Activated CD4-positive, alpha-beta T cell treated with anti-CD3 and anti-CD28 coated beads, Interleukin-2, amount 50 U/mL, for 4 hours (primary cell): ENCODE results near the gene PRR35.

Experiments
- DNase-seq, 2 experiments: peaks; one replicate each; pipeline ENCODE4 v3.0.0-alpha.2; 2020

PRR35 gene

DNA sequence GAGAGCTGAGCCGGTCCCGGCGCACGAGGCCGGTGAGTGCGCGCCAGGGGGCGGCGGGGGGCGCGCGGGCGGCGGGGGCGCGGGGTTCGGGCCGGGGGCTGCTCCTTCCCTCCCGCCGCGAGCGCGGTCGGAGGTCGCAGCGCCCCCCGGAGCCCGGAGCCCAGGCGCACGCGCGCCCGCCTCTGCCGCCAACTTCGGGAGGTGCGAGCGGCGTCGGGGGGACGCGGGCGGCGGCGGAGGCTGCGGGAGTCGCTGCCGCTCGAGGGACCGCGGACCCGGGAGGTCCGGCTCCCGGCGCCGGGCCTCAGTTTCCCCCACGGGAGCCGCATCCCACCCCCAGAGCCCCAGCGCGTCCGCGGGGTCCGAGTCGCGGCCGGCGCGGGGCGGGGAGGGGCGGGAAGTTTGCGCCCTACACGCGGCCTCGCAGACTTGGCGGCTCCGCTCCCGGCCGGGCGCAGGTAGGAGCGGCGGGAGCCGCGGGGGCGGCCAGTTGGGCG, at the start of gene PRR35:
Gene PRR35 (plus strand): TSS at position 191 of the 497 bp plus-strand sequence. CDS start 2,901 bp downstream, outside the sequence.
- DNase-seq, result no peak

DNA sequence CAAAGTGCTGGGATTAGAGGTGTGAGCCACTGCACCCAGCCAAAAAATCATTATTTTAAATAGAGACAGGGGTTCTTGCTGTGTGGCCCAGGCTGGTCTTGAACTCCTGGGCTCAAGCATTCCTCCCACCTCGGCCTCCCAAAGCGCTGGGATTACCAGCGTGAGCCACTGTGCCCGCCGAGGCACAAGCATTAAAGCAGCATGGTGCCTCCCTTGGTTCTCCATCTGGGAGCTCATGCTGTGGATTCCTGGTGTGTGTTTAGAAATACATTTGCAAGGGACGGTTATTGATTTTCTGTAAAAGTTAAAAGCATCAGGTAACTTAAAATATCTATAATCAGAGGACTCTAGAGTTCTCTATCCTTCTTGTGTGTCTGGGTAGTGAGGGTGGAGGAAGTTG, 47.4 kb upstream of the PRR35 start:
- no peak for DNase-seq

DNA sequence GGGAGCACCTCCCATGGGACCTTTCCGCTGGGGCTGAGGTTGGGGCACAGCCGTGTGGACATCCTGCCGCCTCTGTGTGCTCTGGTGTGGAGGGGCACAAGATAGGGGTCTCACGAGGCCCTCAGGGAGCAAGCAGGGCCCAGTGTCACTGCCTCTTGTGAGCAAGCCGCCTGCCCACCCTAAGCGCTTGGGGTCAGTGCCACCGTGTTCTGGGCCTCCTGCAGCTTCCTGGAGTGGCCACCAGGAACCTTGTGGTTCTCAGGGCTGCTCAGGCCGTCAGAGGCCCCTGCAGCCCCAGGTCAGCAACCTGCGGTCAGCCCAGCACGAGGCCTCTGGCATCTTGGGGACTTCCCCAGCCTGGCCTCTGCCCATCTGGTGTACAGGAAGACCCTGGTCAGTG, 46.2 kb upstream of the PRR35 start:
- DNase-seq, result no peak

DNA sequence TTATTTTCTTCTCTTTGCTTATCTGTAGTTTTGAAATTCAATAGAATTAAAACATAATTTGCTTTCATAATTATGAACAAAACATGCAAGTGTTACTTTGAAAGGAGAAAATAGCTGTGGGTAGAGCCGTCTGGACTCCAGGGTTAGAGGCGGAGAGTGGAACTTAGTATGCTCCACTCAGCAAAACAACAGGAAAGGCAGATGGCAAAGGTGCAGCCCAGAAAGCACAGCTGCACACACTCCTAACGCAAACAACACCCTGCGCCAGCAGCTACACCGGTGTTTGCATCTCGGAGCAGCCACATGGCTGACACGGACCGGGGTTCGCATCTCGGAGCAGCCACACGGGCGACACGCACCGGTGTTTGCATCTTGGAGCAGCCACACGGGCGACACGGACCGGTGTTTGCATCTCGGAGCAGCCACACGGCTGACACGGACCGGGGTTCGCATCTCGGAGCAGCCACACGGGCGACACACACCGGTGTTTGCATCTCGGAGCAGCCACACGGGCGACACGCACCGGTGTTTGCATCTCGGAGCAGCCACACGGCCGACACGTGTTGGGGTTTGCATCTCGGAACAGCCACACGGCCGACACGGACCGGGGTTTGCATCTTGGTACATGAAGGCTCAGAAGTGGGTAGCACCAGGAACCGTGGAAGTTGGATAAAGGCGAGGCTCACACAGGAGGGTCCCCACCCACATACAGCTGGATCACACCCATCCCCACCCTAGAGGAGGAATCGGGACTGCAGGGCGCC, 44.8 kb upstream of the PRR35 start:
- DNase-seq, result no peak

DNA sequence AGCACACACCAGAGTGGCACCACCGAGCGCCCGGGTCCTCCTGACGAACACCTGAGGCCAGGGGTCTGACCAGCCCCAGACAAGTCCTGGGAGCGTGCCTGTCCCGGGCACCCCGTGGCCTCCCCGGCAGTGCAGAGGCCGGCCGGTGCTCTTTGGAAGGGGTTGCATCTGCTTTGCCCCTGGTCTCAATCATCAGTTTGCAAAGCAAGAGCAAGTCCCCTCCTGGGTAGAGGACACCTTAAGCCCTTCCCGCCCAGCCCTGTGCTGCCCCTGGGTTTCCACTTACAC, 44.3 kb upstream of the PRR35 start:
- no peak for DNase-seq

DNA sequence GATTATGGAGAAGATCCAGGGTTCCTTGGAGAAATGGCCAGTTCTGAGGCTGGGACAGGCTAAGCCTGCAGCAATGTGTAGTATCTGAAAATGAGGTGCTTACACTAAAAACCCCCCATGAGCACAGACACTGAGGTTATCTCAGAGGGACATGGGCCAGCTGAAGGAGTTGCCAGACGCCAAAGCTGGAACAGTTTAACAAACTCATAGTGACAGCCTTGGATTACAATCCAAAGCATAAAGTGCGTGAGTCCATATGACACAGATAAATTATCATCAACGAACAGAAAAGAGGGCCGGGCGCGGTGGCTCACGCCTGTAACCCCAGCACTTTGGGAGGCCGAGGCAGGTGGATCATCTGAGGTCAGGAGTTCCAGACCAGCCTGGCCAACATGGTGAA, 43.9 kb upstream of the PRR35 start:
- DNase-seq, result no peak

DNA sequence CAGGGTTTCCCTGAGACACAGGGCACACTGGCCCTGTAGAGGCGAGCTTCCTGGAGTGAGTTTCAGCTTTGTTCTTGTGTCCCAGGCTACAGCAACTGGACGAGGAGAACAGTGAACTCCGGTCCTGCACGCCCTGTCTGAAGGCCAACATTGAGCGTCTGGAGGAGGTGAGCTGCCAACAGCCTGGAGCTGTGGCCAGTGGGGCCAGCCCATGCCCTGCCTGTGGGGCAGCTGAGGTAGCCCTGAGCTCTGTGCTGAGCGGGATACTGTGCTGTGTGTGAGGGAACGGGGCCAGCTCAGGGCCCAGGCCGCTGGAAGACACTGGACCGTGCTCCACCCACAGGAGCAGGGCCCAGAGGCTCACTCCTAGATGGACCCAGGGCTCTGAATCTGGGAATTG, 41.3 kb upstream of the PRR35 start:
- DNase-seq, result no peak

DNA sequence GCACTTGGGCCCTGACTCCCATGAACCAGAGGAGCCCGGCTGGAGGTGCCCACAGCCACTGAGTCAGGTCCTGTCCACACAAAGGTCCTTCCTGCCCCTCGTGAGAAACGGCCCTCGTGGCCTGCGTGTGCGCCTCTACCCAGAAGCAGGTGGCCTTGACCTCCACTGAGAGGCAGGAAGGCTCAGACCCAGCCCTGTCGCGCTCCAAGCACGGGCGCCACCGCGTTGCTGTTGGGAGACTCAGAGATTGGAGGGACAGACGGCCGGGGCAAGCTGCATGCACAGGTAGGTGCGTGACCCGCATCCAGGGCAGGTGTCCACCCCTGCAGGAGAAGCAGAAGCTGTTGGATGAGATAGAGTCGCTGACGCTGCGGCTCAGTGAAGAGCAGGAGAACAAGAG, 40.8 kb upstream of the PRR35 start:
- no peak for DNase-seq

DNA sequence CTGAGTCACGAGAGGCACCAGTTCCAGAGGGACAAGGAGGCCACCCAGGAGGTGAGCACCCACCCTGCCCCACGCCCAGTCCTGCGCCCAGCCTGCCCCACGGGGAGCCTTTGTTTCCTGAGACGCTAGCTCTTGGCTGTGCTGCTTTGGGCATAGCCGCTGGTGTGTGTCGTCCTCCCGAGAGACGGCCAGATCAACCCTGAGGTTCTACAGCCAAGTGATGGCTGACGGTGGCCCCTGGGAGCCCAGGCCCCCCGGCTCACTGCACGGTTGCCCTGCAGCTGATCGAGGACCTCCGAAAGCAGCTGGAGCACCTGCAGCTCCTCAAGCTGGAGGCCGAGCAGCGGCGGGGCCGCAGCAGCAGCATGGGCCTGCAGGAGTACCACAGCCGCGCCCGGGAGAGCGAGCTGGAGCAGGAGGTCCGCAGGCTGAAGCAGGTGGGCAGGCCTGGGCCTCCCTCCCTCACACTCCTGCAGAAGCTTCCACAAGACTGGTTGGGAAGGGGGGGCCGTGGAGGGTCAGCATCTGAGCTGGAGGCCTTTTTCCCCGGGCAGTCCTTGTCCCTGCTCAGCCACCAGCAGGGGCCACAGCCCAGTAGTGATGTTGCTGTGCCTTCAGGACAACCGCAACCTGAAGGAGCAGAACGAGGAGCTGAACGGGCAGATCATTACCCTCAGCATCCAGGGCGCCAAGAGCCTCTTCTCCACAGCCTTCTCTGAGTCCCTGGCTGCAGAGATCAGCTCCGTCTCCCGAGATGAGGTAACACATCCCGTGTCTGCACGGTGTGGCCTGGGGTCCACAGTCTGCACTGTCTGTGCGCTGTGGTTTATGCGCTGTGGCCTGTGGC, 40.1 kb upstream of the PRR35 start:
- DNase-seq, result no peak

DNA sequence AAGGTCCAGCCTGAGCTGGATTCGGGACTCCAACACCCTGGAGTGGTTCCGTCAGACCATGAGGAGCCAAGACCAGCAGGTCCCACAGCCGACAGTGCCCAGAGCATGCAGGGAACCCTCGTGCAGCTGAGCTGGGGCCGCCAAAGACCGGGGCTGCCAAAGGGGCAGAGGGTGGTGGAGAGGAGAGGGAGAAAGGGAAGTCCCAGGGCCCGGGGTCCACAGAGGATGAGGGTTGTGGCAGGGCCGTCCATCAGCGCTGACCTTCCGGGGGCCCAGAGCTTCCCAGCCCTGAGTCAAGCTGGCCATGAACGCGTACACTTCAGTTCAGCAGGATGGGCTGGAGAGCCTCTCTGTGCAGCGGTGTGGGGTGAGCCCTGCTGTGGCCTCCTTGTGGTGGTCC, 39.3 kb upstream of the PRR35 start:
- DNase-seq, result no peak

DNA sequence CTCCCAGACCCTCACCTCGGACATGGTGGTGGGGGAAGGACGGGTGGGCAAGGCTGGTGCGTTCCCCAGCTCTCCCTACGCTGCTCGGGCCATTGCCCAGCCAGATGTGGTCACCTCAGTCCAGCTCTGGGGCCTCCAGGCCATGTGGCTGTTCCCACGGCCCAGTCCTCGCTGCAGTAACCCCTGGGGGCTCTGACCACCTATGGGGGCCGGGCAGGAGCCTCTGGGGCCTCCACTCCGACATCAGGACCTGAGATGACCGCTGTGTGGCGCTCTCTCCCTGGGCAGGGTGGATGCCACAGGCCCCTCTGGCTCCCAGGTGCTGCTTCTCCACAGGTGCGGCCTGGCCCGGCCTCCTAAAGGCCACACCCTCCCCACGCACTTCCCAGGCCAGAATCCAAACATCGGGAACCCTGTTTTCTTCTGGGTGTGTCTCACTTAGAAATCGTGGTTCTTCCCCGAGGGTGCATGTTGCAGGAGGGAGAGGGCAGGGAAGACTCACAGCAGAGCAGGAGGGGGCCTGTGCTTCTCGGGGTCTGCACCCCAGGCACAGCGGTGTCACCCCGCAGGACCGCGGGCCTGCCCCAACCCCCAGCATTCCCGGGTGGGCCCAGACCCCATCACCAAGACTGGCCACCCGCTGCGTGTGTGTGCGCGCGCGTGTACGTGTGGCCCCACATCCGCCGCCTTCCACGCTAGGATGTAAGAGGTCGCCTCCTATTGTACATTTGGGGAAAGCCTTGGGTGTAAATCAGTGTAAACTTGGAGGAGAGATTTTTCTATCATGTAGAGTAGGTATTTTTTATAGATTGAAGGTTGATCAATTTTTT, 38.6 kb upstream of the PRR35 start:
- no peak for DNase-seq

DNA sequence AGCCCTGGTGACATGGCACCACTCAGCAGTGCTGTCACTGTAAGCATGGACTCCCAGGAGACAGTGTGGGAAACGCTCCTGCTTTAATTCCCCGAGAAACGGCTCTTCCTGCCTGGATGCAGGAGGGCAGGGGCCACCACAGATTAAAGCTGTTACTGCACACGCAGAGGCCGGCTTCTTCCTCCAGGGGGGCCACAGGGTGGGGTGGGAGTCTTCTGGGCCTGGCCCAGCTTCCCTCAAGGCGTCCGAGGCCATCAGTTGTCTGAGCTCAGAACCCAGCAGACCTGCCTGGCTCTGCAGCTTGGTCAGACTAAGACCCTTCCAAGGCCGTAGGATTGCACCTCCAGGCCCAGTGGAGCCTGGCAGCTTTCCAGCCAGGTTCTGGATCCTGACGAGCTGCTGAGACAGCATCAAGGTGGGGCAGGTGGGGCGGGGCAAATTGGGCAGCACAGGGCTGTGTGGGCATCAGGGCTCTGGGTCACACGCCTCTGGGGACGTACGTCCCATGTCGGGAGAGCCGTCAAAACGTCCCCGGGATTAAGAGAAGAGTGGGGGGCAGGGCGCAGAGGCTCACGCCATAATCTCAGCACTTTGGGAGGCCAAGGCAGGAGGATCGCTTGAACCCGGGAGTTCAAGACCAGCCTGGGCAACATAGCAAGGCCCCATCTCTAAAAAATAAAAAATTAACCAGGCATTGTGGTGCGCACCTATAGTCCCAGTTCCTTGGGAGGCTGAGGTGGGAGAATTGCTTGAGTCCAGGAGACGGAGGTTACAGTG, 37.7 kb upstream of the PRR35 start:
- DNase-seq, result no peak

DNA sequence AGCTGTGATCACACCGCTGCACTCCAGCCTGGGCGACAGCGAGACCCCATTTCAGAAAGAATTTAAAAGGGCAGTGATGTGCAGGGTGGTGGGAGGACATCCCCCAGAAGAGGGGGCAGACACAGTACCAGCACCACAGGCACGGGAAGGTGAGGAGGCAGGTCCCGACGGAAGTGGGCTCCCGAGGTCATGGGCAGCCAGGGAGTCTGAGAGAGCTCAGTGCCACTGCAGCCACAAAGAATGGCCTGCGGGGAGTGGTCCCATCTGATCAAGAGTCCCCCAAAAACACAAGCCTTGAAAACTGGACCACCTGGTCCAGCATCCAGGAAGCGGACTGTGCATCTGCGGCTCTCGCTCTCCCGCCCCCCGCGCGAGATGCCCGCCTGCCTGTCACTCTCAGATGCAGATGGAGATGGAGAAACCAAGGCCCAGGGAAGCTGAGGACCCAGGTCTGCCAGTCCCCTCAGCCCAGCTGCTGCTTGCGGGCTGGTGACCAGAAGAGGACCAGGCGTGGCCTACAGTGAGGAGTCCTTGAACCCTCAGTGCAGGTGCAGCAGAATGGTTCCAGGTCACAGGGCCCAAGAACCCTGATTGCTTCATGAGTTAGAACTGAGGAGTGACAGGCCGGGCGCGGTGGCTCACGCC, 37.0 kb upstream of the PRR35 start:
- DNase-seq, result no peak

DNA sequence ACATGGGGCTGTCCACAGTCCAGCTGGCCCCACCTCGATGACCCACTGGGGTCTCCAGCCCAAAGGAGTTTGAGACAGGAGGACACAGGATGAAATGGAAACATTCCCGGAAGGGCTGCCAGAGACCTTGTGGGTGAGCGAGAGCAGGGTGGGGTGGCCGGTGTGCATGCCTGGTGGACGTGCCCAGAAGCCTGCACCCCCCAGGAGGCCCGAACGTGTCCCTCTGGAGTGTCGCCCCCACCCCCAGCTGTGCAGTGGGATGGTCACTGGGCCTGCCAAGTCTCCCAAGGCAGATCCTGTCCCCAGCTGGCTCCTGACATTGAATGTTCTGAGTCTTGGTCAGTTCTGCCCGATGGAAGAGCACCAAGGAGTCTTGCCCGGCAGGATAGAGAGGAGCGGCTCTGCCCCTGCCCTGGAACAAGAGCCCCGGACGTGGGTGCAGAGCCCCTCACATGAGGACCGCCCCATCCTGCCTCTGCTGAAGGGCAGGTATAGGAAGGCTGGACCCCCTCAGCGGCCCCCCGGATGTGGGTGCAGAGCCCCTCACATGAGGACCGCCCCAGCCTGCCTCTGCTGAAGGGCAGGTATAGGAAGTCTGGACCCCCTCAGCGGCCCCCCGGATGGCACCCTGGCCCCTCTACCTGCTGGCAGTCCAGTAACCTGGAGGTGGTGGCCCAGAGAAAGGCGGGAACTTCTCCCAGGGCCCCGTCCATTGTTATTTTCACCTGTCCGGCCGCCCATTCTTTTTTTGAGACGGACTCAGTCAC, 35.7 kb upstream of the PRR35 start:
- no peak for DNase-seq

DNA sequence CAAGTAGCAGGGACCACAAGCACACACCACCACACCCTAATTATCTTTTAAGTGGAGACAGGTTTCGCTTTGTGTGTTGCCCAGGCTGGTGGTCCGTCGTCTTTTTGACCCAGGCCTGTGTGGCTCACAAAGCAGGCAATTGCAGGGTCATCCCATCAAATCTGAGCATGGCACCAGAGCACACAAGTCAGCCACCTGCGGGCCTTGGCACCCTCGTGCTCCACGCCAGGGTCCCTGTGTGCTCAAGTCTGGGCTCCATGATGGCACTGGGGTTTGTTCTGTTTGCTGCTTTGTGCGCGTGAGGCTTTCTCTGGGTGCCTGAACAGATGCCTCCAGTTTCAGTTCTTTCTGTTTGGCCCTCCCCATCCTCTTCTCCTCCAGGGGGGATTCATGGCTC, 35.1 kb upstream of the PRR35 start:
- no peak for DNase-seq

DNA sequence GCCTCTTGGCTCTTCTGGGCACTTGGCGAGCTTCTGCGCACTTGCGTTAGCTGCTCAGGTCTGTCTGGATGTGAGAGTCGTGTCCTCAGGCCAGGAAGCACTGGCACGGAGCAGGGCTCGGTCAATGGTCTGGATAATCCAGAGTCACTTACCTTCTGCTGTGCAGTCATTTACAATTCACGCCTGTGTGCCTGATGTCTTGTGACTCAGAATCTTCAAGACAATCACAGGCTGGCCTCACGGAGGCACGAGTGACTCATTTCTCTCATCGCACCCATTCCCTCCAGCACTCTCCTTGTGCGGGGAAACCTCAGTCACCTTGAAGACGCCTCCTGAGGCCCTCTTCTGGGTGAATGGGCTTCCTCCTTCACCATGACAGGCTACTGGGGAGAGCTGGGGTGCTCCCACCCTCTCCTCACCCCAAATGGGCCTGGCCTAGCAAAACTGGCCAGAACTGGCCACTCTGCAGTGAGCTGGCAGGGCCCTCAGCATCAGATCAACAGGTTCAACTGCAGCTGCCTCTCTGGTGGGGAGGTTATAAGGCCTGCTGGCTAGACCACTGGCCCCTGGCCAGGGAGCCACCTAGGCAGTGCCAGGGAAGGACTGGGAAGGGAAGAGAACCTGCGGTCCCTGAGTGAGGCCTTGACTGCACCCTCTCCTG, 34.5 kb upstream of the PRR35 start:
- peak; percentile 63 to 72 for DNase-seq

DNA sequence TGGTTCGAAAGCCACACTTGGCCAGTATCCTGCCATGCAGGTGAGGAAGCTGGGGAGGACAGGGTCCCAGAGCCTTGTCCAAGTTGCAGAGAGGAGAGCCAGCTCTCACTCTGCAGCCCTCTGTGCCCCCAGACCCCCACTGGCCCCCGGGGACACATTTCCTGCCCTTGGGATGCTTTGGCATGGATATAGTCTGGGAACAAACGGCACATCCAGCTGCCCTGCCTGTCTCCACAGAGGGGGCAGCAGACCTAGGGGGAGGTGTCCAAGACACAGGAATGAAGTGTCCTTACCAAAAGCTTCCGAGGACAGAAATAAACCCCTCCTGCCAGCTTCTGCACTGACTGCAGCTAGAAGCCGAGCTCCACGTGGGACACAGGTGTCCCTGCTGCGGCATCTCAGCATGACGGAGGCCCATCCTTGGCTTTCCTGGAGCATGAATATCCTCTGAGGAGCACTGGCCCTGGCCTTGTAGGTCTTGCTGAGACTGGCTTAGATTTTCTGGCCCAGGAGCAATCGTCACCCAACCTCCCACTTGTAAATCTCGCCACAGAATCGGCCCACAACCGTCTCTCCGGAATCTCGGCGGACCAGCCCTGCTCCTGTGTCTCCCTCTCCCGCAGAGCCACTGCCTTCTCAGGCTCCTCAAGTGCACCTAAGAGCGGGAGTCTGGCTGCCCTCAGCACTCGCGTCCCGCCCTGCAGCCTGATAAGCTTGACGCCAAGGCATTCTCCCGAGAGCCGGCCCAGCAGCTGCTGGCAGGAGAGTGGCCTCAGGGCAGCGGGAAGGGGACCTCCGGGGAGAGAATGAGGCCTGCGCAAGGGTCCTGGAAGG, 33.8 kb upstream of the PRR35 start:
- DNase-seq, result peak in 1 of 2 experiments; percentile 13

DNA sequence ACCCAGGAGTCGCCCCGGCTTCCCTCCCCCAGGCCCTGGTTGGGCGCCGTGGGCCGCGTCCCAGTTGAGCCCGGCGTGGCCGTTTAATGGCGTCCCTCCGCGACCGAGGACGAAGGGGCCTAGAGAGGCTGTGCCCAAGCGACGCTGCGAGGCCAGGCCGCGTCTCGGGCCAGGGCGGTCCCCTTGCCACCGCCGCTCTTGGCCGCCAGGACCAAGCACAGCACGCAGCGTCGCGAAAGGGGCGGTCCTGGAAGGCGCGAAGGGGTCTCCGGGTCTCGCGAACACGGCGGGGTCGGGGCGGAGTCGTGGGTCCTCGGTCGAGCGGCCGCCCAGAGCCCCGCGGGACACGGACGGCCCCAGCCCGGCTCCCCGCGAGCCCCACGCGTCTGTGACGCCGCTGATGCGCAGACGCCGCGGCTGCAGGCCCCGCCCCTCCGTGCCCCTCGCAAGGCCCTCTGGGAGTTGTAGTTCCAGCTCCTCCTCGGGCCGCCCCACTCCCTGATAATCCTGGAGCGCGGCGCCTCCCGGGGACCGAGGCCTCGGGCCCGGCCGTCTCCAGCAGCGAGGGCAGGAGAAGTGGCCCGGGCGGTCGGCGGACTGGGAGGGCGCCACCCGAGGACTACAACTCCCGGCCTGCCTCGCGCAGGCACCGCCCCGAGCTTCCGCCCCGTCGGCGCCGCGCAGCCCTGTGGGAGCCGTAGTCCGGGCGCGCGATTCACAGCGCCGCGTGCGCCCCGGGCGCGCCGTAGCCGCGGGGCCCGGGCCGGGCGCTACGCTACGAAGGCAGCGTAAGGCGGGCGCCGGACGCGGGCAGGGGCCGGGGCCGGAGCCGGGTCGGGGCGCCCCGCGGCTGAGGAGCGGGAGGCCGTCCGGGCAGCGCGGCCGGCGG, 32.9 kb upstream of the PRR35 start, which contains the start of gene CAPN15:
Gene CAPN15 (plus strand): TSS at position 698 of the 889 bp plus-strand sequence. CDS start 19,127 bp downstream, outside the sequence.
- peak; percentile 76 to 80 for DNase-seq
